ENCODE measurements around the gene RHOBTB3. TPM values are rescaled to one million over a fixed set of nuclear protein-coding genes. Genes with fewer than 3 reads are reported as not detected.

The RHOBTB3 gene
- total and polyA plus RNA-seq, 2 donors: 18.1 to 33.4 TPM

GRCh38 chr5:95770830-95771708 is 39.9 kb downstream of the RHOBTB3 start:
- WGBS: 94% methylated on average over 8 of the region's 8 CpGs
- no peaks in the 10 kb centered on the region for H3K9me3 ChIP-seq (ENCODE audit: control insufficient read depth in 2 of 2, insufficient read depth in 1 of 2, low read length in 1 of 2)
- H3K4me1 ChIP-seq (ENCODE audit: control insufficient read depth in 2 of 2, insufficient read depth in 2 of 2, low read length in 2 of 2): peaks cover 0 to 7% of the 10 kb centered on the region in 2 donors
- H3K36me3 ChIP-seq (ENCODE audit: control insufficient read depth in 2 of 2, insufficient read depth in 2 of 2, low read length in 1 of 2): peaks cover 0 to 3% of the 10 kb centered on the region in 2 donors
- no peak overlapping the region for H3K27ac ChIP-seq (ENCODE audit: low read depth in 1 of 2, low read length in 1 of 2)
- no peak for DNase-seq (ENCODE audit: low read depth in 6 of 9, low spot score in 9 of 9)
- no peaks in the 10 kb centered on the region for H3K27me3 ChIP-seq (ENCODE audit: control insufficient read depth in 2 of 2, insufficient read depth in 1 of 2, low read length in 1 of 2)
- H3K4me3 ChIP-seq (ENCODE audit: low read length in 2 of 2): no peak overlapping the region

GRCh38 chr5:95771892-95772291 is 40.8 kb downstream of the RHOBTB3 start:
- Histone ChIP-seq H3K4me3 (ENCODE audit: low read length in 2 of 2) (no peak overlapping the region), H3K36me3 (ENCODE audit: control insufficient read depth in 2 of 2, insufficient read depth in 2 of 2, low read length in 1 of 2) (peaks cover 0 to 3% of the 10 kb centered on the region in 2 donors), H3K27ac (ENCODE audit: low read depth in 1 of 2, low read length in 1 of 2) (no peak overlapping the region), H3K27me3 (ENCODE audit: control insufficient read depth in 2 of 2, insufficient read depth in 1 of 2, low read length in 1 of 2) (no peaks in the 10 kb centered on the region), H3K4me1 (ENCODE audit: control insufficient read depth in 2 of 2, insufficient read depth in 2 of 2, low read length in 2 of 2) (peaks cover 0 to 7% of the 10 kb centered on the region in 2 donors), H3K9me3 (ENCODE audit: control insufficient read depth in 2 of 2, insufficient read depth in 1 of 2, low read length in 1 of 2) (no peaks in the 10 kb centered on the region)
- 96% methylated on average over 2 of the region's 2 CpGs for WGBS
- DNase-seq (ENCODE audit: low read depth in 6 of 9, low spot score in 9 of 9): no peak

GRCh38 chr5:95773335-95774059 is 42.4 kb downstream of the RHOBTB3 start:
- Histone ChIP-seq H3K36me3 (ENCODE audit: control insufficient read depth in 2 of 2, insufficient read depth in 2 of 2, low read length in 1 of 2) (peaks cover 0 to 3% of the 10 kb centered on the region in 2 donors), H3K27ac (ENCODE audit: low read depth in 1 of 2, low read length in 1 of 2) (no peak overlapping the region), H3K4me3 (ENCODE audit: low read length in 2 of 2) (no peak overlapping the region), H3K27me3 (ENCODE audit: control insufficient read depth in 2 of 2, insufficient read depth in 1 of 2, low read length in 1 of 2) (no peaks in the 10 kb centered on the region), H3K4me1 (ENCODE audit: control insufficient read depth in 2 of 2, insufficient read depth in 2 of 2, low read length in 2 of 2) (peaks cover 0 to 7% of the 10 kb centered on the region in 2 donors), H3K9me3 (ENCODE audit: control insufficient read depth in 2 of 2, insufficient read depth in 1 of 2, low read length in 1 of 2) (no peaks in the 10 kb centered on the region)
- WGBS: 78% methylated on average over 3 of the region's 3 CpGs
- DNase-seq (ENCODE audit: low read depth in 6 of 9, low spot score in 9 of 9): no peak

DNA sequence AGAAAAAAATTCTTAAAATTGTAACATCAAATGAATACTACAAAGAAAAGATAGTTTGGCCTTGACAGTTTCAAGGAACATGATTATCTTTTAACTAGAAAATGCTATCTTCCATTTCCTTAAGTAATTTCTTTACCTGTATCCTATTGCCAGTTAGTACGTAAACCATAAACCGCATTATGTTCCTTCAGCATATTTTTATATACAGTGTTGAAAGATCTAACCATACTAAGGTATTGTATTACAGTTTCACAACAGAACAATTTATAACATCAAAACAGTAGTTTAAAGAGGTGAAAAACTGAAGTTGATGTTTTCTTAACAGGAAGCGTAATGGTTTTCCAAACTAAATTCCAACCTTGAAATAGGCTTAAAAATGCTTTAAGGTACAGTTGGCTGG is 46.3 kb downstream of the RHOBTB3 start:
- Histone ChIP-seq H3K36me3 (ENCODE audit: control insufficient read depth in 2 of 2, insufficient read depth in 2 of 2, low read length in 1 of 2) (no peaks in the 10 kb centered on the region), H3K27ac (ENCODE audit: low read depth in 1 of 2, low read length in 1 of 2) (no peak overlapping the region), H3K27me3 (ENCODE audit: control insufficient read depth in 2 of 2, insufficient read depth in 1 of 2, low read length in 1 of 2) (no peaks in the 10 kb centered on the region), H3K4me3 (ENCODE audit: low read length in 2 of 2) (no peak overlapping the region), H3K9me3 (ENCODE audit: control insufficient read depth in 2 of 2, insufficient read depth in 1 of 2, low read length in 1 of 2) (no peaks in the 10 kb centered on the region), H3K4me1 (ENCODE audit: control insufficient read depth in 2 of 2, insufficient read depth in 2 of 2, low read length in 2 of 2) (peaks cover 3 to 23% of the 10 kb centered on the region in 2 donors)
- WGBS: 93% methylated on average over 3 of the region's 3 CpGs
- no peak for DNase-seq (ENCODE audit: low read depth in 6 of 9, low spot score in 9 of 9)

GRCh38 chr5:95778713-95779436 is 47.7 kb downstream of the RHOBTB3 start:
- Histone ChIP-seq H3K27ac (ENCODE audit: low read depth in 1 of 2, low read length in 1 of 2) (no peak overlapping the region), H3K27me3 (ENCODE audit: control insufficient read depth in 2 of 2, insufficient read depth in 1 of 2, low read length in 1 of 2) (no peaks in the 10 kb centered on the region), H3K4me1 (ENCODE audit: control insufficient read depth in 2 of 2, insufficient read depth in 2 of 2, low read length in 2 of 2) (peaks cover 3 to 16% of the 10 kb centered on the region in 2 donors), H3K4me3 (ENCODE audit: low read length in 2 of 2) (no peak overlapping the region), H3K36me3 (ENCODE audit: control insufficient read depth in 2 of 2, insufficient read depth in 2 of 2, low read length in 1 of 2) (no peaks in the 10 kb centered on the region), H3K9me3 (ENCODE audit: control insufficient read depth in 2 of 2, insufficient read depth in 1 of 2, low read length in 1 of 2) (no peaks in the 10 kb centered on the region)
- WGBS: 71% methylated on average over 7 of the region's 7 CpGs
- peak in 1 of 9 donors; percentile 17 for DNase-seq (ENCODE audit: low read depth in 6 of 9, low spot score in 9 of 9)

DNA sequence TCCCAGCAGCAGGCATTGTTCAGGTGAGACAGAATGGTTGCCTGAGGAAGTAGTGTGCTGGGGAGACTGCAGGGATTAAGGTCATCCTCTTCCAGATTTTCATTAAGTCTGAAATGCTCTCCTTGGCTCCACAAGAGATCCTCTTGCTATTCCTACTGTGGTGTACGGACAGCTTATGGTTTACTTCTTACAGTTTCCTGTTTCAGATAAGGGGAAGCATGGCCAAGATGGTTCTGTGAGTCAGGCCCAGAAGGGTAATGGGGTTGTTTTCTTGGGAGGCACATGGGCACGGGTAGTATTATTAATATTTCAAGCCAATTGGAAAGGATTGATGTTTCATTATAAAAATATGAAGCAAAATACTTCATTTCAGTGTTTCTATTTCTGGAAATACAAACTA is 48.5 kb downstream of the RHOBTB3 start:
- H3K27me3 ChIP-seq (ENCODE audit: control insufficient read depth in 2 of 2, insufficient read depth in 1 of 2, low read length in 1 of 2): no peaks in the 10 kb centered on the region
- H3K36me3 ChIP-seq (ENCODE audit: control insufficient read depth in 2 of 2, insufficient read depth in 2 of 2, low read length in 1 of 2): peaks cover 0 to 4% of the 10 kb centered on the region in 2 donors
- no peak overlapping the region for H3K4me3 ChIP-seq (ENCODE audit: low read length in 2 of 2)
- 69% methylated on average over 2 of the region's 2 CpGs for whole genome bisulfite sequencing
- DNase-seq (ENCODE audit: low read depth in 6 of 9, low spot score in 9 of 9): no peak
- H3K27ac ChIP-seq (ENCODE audit: low read depth in 1 of 2, low read length in 1 of 2): no peak overlapping the region
- peaks cover 3 to 16% of the 10 kb centered on the region in 2 donors for H3K4me1 ChIP-seq (ENCODE audit: control insufficient read depth in 2 of 2, insufficient read depth in 2 of 2, low read length in 2 of 2)
- H3K9me3 ChIP-seq (ENCODE audit: control insufficient read depth in 2 of 2, insufficient read depth in 1 of 2, low read length in 1 of 2): no peaks in the 10 kb centered on the region

- H3K36me3 ChIP-seq (ENCODE audit: control insufficient read depth in 2 of 2, insufficient read depth in 2 of 2, low read length in 1 of 2): peaks cover 0 to 8% of the 10 kb centered on the region in 2 donors
- WGBS: 90% methylated on average over 7 of the region's 7 CpGs
- no peaks in the 10 kb centered on the region for H3K27me3 ChIP-seq (ENCODE audit: control insufficient read depth in 2 of 2, insufficient read depth in 1 of 2, low read length in 1 of 2)
- H3K4me1 ChIP-seq (ENCODE audit: control insufficient read depth in 2 of 2, insufficient read depth in 2 of 2, low read length in 2 of 2): peaks cover 3 to 16% of the 10 kb centered on the region in 2 donors
- DNase-seq (ENCODE audit: low read depth in 6 of 9, low spot score in 9 of 9): peak in 1 of 9 donors; percentile 11
- no peak overlapping the region for H3K4me3 ChIP-seq (ENCODE audit: low read length in 2 of 2)
- no peak overlapping the region for H3K27ac ChIP-seq (ENCODE audit: low read depth in 1 of 2, low read length in 1 of 2)
- H3K9me3 ChIP-seq (ENCODE audit: control insufficient read depth in 2 of 2, insufficient read depth in 1 of 2, low read length in 1 of 2): no peaks in the 10 kb centered on the region
Measured at GRCh38 chr5:95780597-95780996, 49.5 kb downstream of the RHOBTB3 start.

- H3K9me3 ChIP-seq (ENCODE audit: control insufficient read depth in 2 of 2, insufficient read depth in 1 of 2, low read length in 1 of 2): no peaks in the 10 kb centered on the region
- H3K4me1 ChIP-seq (ENCODE audit: control insufficient read depth in 2 of 2, insufficient read depth in 2 of 2, low read length in 2 of 2): peaks cover 3 to 16% of the 10 kb centered on the region in 2 donors
- H3K4me3 ChIP-seq (ENCODE audit: low read length in 2 of 2): peak overlapping the region in 1 of 2 donors; percentile 39
- DNase-seq (ENCODE audit: low read depth in 6 of 9, low spot score in 9 of 9): peak; percentile 48 to 87 (median 70)
- H3K36me3 ChIP-seq (ENCODE audit: control insufficient read depth in 2 of 2, insufficient read depth in 2 of 2, low read length in 1 of 2): peaks cover 0 to 8% of the 10 kb centered on the region in 2 donors
- peak overlapping the region in 1 of 2 donors; percentile 53 for H3K27ac ChIP-seq (ENCODE audit: low read depth in 1 of 2, low read length in 1 of 2)
- 31% methylated on average over 4 of the region's 4 CpGs for WGBS
- no peaks in the 10 kb centered on the region for H3K27me3 ChIP-seq (ENCODE audit: control insufficient read depth in 2 of 2, insufficient read depth in 1 of 2, low read length in 1 of 2)
Measured at GRCh38 chr5:95781101-95781583, 50.0 kb downstream of the RHOBTB3 start.
